ENCODE measurements around the gene GPR153.

The GPR153 gene

DNA sequence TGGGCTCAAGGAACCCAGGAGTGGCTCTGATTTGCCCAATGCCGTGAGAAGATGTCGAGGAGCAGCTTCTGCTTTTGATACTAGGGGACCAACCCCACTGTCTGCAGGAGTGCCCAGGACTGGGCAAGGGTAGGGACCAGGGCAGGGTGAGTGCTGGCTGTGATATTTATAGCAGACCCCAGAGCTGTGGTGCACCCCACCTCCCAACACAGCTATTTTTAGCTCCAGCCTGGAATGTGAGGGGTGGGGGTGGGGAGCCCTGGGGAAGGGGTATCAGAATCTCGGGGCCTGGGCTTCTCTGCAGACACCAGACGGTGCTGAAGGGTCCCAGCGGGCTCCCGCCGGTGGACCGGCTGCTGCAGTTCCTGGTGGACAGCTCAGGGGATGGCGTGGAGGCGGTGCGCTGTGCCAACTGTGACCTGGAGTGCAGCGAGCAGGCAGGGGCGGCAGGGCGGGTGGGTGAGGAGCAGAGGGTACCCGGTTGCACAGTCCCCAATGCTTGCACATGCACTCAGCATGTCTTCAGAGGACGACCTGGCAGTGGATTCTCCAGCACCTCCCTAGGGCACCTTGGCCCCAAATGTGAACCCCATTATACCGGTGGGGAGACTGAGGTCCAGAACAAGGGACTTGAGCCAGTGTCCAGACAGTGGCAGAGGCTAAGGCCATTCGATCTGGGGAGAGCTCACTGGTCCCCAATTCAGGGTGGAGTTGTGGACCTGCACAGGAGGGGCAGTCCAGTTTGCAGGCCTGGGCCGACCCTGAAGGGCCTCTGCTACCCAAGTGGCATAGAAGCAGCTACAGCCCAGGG, 53.6 kb downstream of the GPR153 start:
- no peak for DNase-seq

DNA sequence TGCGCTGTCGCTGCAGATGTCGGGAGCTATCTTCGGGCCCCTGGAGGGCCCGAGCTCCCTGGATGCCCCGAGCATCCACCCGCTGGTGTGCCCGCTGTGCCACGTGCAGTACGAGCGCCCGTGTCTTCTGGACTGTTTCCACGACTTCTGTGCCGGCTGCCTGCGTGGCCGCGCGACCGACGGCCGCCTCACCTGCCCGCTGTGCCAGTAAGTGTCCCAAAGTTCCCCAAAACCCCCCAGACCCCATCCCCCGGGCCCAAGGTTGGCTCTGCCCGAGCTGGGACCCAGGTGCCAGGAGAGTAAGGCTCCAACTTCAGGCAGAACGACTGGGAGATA, 54.4 kb downstream of the GPR153 start:
- no peak for DNase-seq

- DNase-seq, result no peak
Measured at GRCh38 chr1:6205849-6206519, 54.9 kb downstream of the GPR153 start, which contains the start of gene RNF207. Gene RNF207 (plus strand): TSS chr1:6206119. CDS start chr1:6206536, 417 bp downstream.

GRCh38 chr1:6202256-6202655, 58.6 kb downstream of the GPR153 start:
- no peak for DNase-seq

- DNase-seq, result no peak
Measured at GRCh38 chr1:6200188-6200809, 60.6 kb downstream of the GPR153 start.

GRCh38 chr1:6199298-6200187, 61.4 kb downstream of the GPR153 start, which contains the start of gene RPL22:
Gene RPL22 (minus strand): TSS chr1:6199595. CDS start chr1:6199573, 22 bp downstream.
- peak; percentile 81 to 98 (median 96) for DNase-seq

DNA sequence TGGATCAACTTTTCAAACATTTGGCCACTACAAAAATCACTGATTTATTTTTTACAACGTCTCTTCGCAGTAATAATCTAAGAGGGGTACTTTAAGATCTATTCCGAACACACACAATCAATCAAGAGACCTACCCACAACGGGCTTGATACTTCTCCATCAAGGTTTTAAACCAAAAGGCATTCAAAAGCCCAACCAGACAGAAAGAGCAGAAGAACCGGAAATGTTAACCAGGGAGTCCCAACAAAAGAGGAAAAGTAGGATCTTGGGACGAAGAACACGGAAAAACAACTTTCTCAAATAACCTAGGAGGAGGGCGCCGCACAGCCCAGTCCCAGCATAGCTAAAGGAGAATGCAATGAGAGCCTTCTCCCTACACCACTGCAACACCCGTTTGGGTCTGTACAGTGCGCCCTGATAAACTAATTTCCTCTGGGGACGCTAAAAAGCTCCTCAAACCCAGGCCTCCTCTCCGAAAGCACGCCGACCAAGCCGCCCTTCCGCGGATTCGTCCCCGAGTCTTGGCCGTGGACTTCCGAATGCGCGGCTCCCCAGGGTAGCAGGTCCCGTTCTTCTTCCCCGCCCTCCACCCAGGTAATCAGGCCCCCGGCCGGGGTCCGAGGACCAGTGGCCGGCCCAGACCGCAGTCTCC, 62.1 kb downstream of the GPR153 start:
- peak in 1 of 58 donors; percentile 44 for DNase-seq

DNA sequence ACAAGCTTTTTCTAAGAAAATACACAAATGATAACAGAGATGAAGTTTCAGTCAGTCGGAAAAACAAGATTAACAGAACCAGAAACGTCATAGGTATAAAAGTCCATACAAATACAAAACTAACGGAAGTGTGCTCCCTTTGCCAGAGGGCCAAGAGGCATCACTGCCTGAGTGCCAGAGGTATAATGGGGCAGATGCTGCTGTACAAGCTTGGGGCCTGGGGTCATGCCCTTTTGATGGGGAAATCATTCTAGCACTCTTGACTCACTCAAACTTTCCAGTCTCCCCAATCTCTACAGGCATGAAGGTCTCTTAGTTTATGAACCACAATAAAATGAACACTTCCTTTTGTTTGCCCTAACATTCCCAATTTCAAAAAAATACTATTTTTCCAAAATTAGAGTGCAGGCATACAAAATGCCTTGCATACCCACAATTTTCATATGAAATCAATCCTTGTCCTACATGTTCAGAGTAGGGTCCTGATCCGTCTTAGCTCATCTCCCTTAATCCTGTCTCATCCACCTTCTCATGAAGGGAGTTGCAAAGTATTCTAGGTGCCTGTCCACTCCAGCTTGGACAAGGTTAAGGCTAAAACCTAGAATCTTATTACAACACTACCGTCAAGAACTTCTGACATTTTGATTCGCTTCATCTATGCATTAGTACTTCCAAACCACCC, 63.0 kb downstream of the GPR153 start:
- no peak for DNase-seq

Measured in anterior cingulate cortex (tissue), 58 donors.